ENCODE measurements around the gene BPIFA3.

The BPIFA3 gene

GRCh38 chr20:33237989-33238388 is 20.8 kb downstream of the BPIFA3 start:
- Mint-ChIP-seq H3K9me3 (no peaks in the 10 kb centered on the region), H3K36me3 (ENCODE audit: low read depth) (no peaks in the 10 kb centered on the region), H3K4me3 (no peak overlapping the region), H3K27me3 (peaks cover 21% of the 10 kb centered on the region), H3K27ac (no peak overlapping the region), H3K4me1 (ENCODE audit: low read depth) (no peaks in the 10 kb centered on the region)

DNA sequence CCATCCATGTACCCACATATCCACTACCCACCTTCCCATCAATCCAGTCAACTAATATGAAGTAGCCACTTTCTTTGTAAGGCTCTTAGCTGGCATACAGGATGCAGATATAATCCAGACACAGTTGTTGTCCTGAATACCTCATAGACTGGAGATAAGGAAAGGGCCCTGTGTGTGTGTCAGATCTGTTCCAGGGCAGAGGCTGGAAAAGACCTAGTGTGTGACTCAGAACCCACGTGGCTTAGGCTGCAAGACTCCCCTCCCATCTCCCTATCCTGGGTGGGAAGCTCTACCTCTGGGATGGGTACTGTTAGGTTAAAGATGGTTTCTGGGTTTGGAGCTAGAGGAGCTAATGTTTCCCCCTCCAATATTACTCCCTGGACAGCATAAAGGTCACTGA is 22.3 kb downstream of the BPIFA3 start:
- peaks cover 17% of the 10 kb centered on the region for H3K27me3 Mint-ChIP-seq
- H3K4me3 Mint-ChIP-seq: no peak overlapping the region
- no peaks in the 10 kb centered on the region for H3K36me3 Mint-ChIP-seq (ENCODE audit: low read depth)
- H3K4me1 Mint-ChIP-seq (ENCODE audit: low read depth): no peaks in the 10 kb centered on the region
- no peak overlapping the region for H3K27ac Mint-ChIP-seq
- no peaks in the 10 kb centered on the region for H3K9me3 Mint-ChIP-seq

DNA sequence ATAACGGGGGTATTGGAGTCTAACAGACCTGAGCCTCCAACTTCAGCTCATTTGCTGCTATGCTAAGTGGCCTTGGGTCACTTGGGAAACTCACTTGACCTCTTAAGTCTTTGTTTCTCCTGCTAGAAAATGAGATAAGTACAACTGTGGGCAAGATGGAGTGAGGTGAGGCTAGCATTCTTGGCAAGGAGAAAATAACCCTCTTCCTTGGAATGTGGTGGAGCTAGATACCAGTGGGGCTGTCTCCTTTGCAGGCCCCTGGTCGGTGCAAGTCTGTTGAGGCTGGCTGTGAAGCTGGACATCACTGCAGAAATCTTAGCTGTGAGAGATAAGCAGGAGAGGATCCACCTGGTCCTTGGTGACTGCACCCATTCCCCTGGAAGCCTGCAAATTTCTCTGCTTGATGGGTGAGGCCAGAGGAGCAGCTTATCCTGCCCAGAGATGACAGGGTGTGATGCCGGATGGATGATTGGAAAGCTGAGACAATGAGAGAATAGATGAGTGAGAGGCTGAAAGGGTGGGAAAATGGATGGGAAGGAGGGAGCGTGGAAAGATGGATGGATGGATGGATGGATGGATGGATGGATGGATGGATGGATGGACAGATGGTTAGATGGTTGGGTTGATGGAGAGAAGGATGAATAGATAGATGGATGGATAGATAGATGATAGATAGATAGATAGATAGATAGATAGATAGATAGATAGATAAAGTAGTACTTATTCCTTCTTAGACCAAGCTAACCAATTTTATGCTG is 23.0 kb downstream of the BPIFA3 start:
- H3K27ac Mint-ChIP-seq: no peak overlapping the region
- H3K4me1 Mint-ChIP-seq (ENCODE audit: low read depth): no peaks in the 10 kb centered on the region
- H3K27me3 Mint-ChIP-seq: peaks cover 17% of the 10 kb centered on the region
- H3K36me3 Mint-ChIP-seq (ENCODE audit: low read depth): no peaks in the 10 kb centered on the region
- no peaks in the 10 kb centered on the region for H3K9me3 Mint-ChIP-seq
- no peak overlapping the region for H3K4me3 Mint-ChIP-seq

- Mint-ChIP-seq H3K36me3 (ENCODE audit: low read depth) (no peaks in the 10 kb centered on the region), H3K4me3 (no peak overlapping the region), H3K9me3 (no peaks in the 10 kb centered on the region), H3K27ac (no peak overlapping the region), H3K27me3 (peaks cover 17% of the 10 kb centered on the region), H3K4me1 (ENCODE audit: low read depth) (no peaks in the 10 kb centered on the region)
Observed at GRCh38 chr20:33240923-33241322, 23.8 kb downstream of the BPIFA3 start.

DNA sequence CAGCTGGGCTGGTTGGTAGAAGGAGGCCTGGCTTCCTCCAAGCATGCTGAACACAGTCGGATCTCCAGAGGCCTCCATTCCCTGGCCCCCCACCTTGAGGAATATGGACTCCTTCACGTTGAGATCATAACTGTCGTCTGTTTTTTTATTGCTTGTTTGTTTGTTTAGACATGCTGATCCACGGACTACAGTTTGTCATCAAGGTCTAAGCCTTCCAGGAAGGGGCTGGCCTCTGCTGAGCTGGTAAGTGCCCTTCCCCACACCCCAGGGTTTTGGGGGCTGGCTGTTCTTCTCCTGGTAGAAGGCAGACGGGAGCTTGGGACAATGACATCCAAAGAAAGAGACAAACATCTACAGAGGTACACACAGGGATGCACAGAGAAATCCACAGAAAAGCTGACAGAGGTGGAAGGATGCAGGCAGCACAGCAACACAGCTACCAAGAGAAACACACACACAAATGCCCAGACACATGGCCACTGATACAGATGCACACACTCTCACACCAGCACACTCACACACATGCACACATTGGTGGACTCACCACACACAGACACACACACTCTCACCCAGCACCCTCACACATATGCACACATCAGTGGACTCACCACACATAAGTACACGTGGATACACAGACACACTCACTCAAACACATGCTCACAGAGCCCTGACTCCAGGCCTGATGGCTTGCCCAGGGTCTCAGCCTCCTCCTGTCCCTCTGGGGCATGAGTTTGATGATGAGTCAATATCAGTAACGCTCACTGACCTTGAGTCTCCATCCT is 25.4 kb downstream of the BPIFA3 start:
- Mint-ChIP-seq H3K36me3 (ENCODE audit: low read depth) (no peaks in the 10 kb centered on the region), H3K27ac (peak overlapping the region; percentile 8), H3K4me3 (no peak overlapping the region), H3K9me3 (no peaks in the 10 kb centered on the region), H3K27me3 (peaks cover 6% of the 10 kb centered on the region), H3K4me1 (ENCODE audit: low read depth) (no peaks in the 10 kb centered on the region)

DNA sequence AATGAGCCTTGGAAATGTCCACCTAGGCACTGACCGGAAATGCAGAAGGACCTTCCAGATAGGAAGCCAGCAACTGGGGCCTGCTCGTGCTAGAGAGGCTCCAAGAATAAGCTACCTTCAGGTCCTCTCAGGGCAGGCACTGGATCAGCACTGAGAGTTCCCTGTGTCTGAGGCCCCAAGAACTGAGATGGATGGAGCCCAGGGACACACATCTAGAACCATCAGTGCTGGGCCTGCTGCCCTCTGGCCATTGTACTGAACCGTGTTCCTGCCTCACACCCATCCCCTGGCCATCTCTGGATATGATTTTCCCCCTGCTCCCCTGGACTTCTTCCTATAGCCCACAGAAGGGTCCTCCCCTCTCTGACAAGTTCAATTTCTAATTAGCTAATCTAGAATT is 28.9 kb downstream of the BPIFA3 start:
- Mint-ChIP-seq H3K27ac (no peak overlapping the region), H3K9me3 (no peaks in the 10 kb centered on the region), H3K27me3 (no peaks in the 10 kb centered on the region), H3K4me1 (ENCODE audit: low read depth) (no peaks in the 10 kb centered on the region), H3K4me3 (no peak overlapping the region), H3K36me3 (ENCODE audit: low read depth) (no peaks in the 10 kb centered on the region)

- peaks cover 3% of the 10 kb centered on the region for H3K9me3 Mint-ChIP-seq
- H3K27me3 Mint-ChIP-seq: peaks cover 9% of the 10 kb centered on the region
- H3K4me1 Mint-ChIP-seq (ENCODE audit: low read depth): no peaks in the 10 kb centered on the region
- no peaks in the 10 kb centered on the region for H3K36me3 Mint-ChIP-seq (ENCODE audit: low read depth)
- no peak overlapping the region for H3K4me3 Mint-ChIP-seq
- no peak overlapping the region for H3K27ac Mint-ChIP-seq
Observed at GRCh38 chr20:33249456-33249855, 32.3 kb downstream of the BPIFA3 start.

DNA sequence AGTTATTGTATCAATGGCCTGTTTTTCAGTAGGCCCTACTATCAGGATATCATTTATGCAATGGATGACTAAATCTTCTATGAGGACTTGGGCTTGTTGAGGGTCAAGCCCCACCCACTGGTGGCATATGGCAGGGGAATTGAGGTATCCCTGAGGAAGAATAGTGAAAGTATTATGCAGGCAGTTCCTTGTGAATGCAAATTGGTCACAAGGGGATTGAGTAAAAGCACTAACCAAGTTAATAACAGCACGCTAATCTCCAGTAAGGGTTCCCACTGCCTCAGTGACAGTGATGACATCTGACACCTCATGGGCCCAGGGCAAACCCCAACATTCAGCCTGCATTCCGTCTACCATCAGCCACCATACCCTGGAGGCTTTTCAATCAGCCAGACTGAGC is 33.5 kb downstream of the BPIFA3 start:
- peaks cover 17% of the 10 kb centered on the region for H3K27me3 Mint-ChIP-seq
- H3K36me3 Mint-ChIP-seq (ENCODE audit: low read depth): no peaks in the 10 kb centered on the region

GRCh38 chr20:33251496-33251895 is 34.3 kb downstream of the BPIFA3 start:
- peaks cover 17% of the 10 kb centered on the region for H3K27me3 Mint-ChIP-seq
- no peak overlapping the region for H3K4me3 Mint-ChIP-seq
- no peaks in the 10 kb centered on the region for H3K4me1 Mint-ChIP-seq (ENCODE audit: low read depth)
- peaks cover 4% of the 10 kb centered on the region for H3K9me3 Mint-ChIP-seq
- H3K36me3 Mint-ChIP-seq (ENCODE audit: low read depth): no peaks in the 10 kb centered on the region
- no peak overlapping the region for H3K27ac Mint-ChIP-seq

More for the DNA sequence above, 33.5 kb downstream of the BPIFA3 start:
- no peak overlapping the region for H3K4me3 Mint-ChIP-seq
- H3K9me3 Mint-ChIP-seq: peaks cover 4% of the 10 kb centered on the region
- H3K27ac Mint-ChIP-seq: no peak overlapping the region
- no peaks in the 10 kb centered on the region for H3K4me1 Mint-ChIP-seq (ENCODE audit: low read depth)

- Mint-ChIP-seq H3K27ac (no peak overlapping the region), H3K4me1 (ENCODE audit: low read depth) (no peaks in the 10 kb centered on the region), H3K27me3 (peaks cover 17% of the 10 kb centered on the region), H3K9me3 (peaks cover 4% of the 10 kb centered on the region), H3K4me3 (no peak overlapping the region), H3K36me3 (ENCODE audit: low read depth) (no peaks in the 10 kb centered on the region)
Observed at GRCh38 chr20:33252460-33252859, 35.3 kb downstream of the BPIFA3 start.

- Mint-ChIP-seq H3K36me3 (ENCODE audit: low read depth) (no peaks in the 10 kb centered on the region), H3K27ac (no peak overlapping the region), H3K4me3 (no peak overlapping the region), H3K4me1 (ENCODE audit: low read depth) (no peaks in the 10 kb centered on the region), H3K27me3 (peaks cover 17% of the 10 kb centered on the region), H3K9me3 (peaks cover 4% of the 10 kb centered on the region)
Observed at GRCh38 chr20:33255005-33255404, 37.9 kb downstream of the BPIFA3 start.

GRCh38 chr20:33257237-33257636 is 40.1 kb downstream of the BPIFA3 start:
- Mint-ChIP-seq H3K4me1 (ENCODE audit: low read depth) (no peaks in the 10 kb centered on the region), H3K27me3 (peaks cover 27% of the 10 kb centered on the region), H3K36me3 (ENCODE audit: low read depth) (no peaks in the 10 kb centered on the region), H3K27ac (no peak overlapping the region), H3K4me3 (no peak overlapping the region), H3K9me3 (peaks cover 4% of the 10 kb centered on the region)

DNA sequence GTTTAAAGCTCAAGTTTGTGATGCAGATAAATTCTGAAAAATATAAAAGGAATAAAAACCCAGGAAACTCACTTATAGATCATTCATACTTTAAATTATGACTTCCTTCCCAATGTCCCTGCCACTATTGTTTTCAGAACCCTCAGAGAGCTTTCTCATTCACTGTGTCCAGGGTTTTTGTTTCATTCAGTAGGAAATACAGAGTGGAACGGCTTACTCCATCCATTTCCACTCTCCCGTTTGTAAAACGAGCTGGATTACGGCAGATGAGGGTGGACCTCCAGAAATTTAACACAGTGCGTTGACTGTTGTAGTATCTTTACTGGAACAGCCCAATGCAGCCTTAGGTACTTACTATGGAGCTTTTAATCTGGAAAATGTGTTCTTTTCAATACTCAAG is 42.2 kb downstream of the BPIFA3 start:
- H3K9me3 Mint-ChIP-seq: peaks cover 2% of the 10 kb centered on the region
- no peaks in the 10 kb centered on the region for H3K36me3 Mint-ChIP-seq (ENCODE audit: low read depth)
- no peaks in the 10 kb centered on the region for H3K4me1 Mint-ChIP-seq (ENCODE audit: low read depth)
- H3K27me3 Mint-ChIP-seq: peaks cover 23% of the 10 kb centered on the region
- no peak overlapping the region for H3K4me3 Mint-ChIP-seq
- H3K27ac Mint-ChIP-seq: no peak overlapping the region

GRCh38 chr20:33261465-33261864 is 44.3 kb downstream of the BPIFA3 start:
- H3K27ac Mint-ChIP-seq: no peak overlapping the region

GRCh38 chr20:33262658-33263065 is 45.5 kb downstream of the BPIFA3 start:
- H3K27ac Mint-ChIP-seq: no peak overlapping the region
- no peaks in the 10 kb centered on the region for H3K4me1 Mint-ChIP-seq (ENCODE audit: low read depth)
- H3K9me3 Mint-ChIP-seq: no peaks in the 10 kb centered on the region
- H3K4me3 Mint-ChIP-seq: no peak overlapping the region
- peaks cover 14% of the 10 kb centered on the region for H3K27me3 Mint-ChIP-seq
- no peaks in the 10 kb centered on the region for H3K36me3 Mint-ChIP-seq (ENCODE audit: low read depth)

More at GRCh38 chr20:33261465-33261864, 44.3 kb downstream of the BPIFA3 start:
- H3K9me3 Mint-ChIP-seq: no peaks in the 10 kb centered on the region
- H3K4me3 Mint-ChIP-seq: no peak overlapping the region
- H3K36me3 Mint-ChIP-seq (ENCODE audit: low read depth): no peaks in the 10 kb centered on the region
- H3K4me1 Mint-ChIP-seq (ENCODE audit: low read depth): no peaks in the 10 kb centered on the region
- H3K27me3 Mint-ChIP-seq: peaks cover 14% of the 10 kb centered on the region
